ENCODE results near the gene CD63.

CD63 gene

DNA sequence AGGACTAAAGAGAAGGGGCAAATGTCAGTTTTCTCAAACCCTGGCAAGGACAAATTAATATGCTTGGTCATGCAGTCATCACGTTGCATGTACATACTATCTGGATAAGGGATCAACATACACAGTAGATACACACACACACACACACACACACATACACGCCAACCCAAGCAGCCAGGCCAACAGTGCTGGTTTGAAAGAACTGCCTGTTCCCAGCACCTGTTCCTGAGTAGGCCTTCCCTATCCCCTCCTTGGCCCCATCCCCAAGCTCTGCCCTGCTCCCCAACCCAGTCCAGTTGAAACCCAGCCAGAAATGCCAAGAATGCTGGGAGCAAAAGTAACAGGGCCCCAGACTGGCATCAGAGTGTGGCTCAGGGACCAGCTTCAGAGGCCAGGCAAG is 25.5 kb downstream of the CD63 start:
- no peak for DNase-seq (ENCODE audit: low read depth)
- TF ChIP-seq, protein P1, sequence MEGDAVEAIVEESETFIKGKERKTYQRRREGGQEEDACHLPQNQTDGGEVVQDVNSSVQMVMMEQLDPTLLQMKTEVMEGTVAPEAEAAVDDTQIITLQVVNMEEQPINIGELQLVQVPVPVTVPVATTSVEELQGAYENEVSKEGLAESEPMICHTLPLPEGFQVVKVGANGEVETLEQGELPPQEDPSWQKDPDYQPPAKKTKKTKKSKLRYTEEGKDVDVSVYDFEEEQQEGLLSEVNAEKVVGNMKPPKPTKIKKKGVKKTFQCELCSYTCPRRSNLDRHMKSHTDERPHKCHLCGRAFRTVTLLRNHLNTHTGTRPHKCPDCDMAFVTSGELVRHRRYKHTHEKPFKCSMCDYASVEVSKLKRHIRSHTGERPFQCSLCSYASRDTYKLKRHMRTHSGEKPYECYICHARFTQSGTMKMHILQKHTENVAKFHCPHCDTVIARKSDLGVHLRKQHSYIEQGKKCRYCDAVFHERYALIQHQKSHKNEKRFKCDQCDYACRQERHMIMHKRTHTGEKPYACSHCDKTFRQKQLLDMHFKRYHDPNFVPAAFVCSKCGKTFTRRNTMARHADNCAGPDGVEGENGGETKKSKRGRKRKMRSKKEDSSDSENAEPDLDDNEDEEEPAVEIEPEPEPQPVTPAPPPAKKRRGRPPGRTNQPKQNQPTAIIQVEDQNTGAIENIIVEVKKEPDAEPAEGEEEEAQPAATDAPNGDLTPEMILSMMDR (IDR thresholded peaks at IDR 0.05; ENCODE audit: low read depth, low read length): no peak
- TF ChIP-seq MYC (IDR thresholded peaks at IDR 0.05; ENCODE audit: low read depth, low read length) (no peak), POLR2A (IDR thresholded peaks at IDR 0.05; ENCODE audit: extremely low read depth, insufficient read length) (no peak)
- TF ChIP-seq, protein P2, sequence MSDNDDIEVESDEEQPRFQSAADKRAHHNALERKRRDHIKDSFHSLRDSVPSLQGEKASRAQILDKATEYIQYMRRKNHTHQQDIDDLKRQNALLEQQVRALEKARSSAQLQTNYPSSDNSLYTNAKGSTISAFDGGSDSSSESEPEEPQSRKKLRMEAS (IDR thresholded peaks at IDR 0.05; ENCODE audit: low read depth, low read length): no peak
- no peak overlapping the region for H3K4me3 ChIP-seq (ENCODE audit: low read depth, low read length)

DNA sequence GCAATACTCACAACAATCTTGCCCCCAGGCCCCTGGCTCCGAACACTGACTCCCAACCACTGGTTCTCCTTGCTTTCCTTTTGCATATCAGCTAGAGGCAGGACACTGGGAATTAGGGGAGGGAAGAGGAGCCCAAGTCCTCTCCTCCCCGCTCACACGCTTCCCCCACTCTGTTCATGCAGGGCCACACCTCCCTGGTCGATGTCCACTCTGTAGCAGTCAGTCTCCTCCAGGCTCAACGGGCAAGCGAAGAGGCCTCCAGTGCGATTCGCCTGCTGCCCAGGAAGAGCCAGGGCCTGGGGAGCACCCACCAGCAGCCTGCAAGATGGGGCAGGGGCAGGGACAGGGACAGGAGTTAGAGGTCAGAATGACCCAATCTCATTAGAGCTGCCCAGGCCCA is 25.9 kb downstream of the CD63 start:
- TF ChIP-seq, protein P1 (IDR thresholded peaks at IDR 0.05; ENCODE audit: low read depth, low read length): no peak
- TF ChIP-seq, protein P2 (IDR thresholded peaks at IDR 0.05; ENCODE audit: low read depth, low read length): no peak
- TF ChIP-seq MYC (IDR thresholded peaks at IDR 0.05; ENCODE audit: low read depth, low read length) (no peak), POLR2A (IDR thresholded peaks at IDR 0.05; ENCODE audit: extremely low read depth, insufficient read length) (no peak)
- H3K4me3 ChIP-seq (ENCODE audit: low read depth, low read length): no peak overlapping the region
- no peak for DNase-seq (ENCODE audit: low read depth)

DNA sequence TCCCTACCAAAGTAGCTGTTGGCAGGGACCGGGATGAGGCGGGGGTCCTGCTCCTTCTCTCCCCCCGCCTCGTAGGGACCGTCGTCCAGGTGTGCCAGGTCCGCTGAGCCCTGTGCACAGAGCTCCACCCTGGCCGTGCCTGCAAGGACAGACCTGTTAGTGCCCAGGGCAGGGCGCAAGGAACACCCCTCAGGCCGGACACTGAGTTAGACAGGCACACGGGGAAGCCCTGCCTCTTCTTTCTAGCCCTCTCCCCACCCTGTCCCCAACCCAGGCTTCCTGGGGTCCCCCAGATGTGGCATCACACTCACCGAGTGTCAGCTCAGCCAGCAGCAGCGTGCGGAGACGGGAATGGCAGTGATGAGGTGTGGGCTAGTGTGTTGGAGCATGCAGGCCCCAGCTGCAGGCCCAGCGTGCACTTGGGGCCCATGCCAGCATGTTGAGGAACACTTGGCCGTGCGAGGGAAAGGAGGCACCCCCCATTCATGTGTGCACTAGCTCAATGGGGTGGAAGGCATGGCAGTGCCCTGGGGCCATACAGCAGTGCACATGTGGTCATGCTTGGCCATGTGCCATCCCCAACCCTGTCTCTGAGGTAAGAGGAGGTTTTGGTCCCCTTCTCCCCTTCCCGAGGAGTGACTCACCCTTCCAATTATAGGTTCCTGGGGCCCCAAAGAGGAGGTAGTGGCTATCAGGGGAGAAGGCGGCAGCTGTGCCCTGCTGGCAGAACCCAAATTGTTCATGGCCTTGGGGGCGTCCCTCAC is 28.4 kb downstream of the CD63 start:
- TF ChIP-seq, protein P2 (IDR thresholded peaks at IDR 0.05; ENCODE audit: low read depth, low read length): peak; percentile 53; the same call in 1 of the 2 replicates
- TF ChIP-seq, protein P1 (IDR thresholded peaks at IDR 0.05; ENCODE audit: low read depth, low read length): no peak
- peak; percentile 76 for DNase-seq (ENCODE audit: low read depth)
- H3K4me3 ChIP-seq (ENCODE audit: low read depth, low read length): no peak overlapping the region

DNA sequence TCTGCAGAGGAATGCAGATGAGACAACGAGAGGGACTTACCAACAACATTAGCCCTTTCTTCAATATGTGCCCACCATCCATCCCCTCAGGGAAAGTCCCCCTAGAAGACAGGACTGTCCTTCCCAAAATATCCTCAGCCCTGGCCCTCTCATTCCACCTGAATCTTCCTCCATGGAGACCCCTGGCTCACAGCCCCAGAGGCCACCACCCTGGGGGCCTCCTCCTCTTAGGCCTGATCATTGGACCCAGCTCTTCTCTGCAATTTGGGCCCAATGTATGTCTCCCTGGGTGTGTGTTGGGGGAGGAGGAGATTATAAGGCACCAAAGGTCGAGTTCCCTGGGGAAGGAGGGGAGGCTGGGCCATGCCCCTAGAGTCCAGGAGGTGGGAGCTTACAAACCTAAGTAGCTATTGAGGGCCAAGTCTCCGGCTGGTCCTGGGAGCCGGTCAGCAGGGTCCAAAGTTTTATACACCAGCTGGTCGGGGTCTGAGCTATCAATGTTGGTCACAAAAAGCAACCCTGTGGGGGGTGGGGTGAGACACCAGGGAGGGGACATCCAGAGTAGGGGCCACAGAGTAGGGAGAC is 29.2 kb downstream of the CD63 start:
- TF ChIP-seq, protein P1 (IDR thresholded peaks at IDR 0.05; ENCODE audit: low read depth, low read length): no peak
- no peak for TF ChIP-seq POLR2A (IDR thresholded peaks at IDR 0.05; ENCODE audit: extremely low read depth, insufficient read length)
- TF ChIP-seq, protein P2 (IDR thresholded peaks at IDR 0.05; ENCODE audit: low read depth, low read length): no peak
- no peak for TF ChIP-seq MYC (IDR thresholded peaks at IDR 0.05; ENCODE audit: low read depth, low read length)
- DNase-seq (ENCODE audit: low read depth): no peak
- no peak overlapping the region for H3K4me3 ChIP-seq (ENCODE audit: low read depth, low read length)

DNA sequence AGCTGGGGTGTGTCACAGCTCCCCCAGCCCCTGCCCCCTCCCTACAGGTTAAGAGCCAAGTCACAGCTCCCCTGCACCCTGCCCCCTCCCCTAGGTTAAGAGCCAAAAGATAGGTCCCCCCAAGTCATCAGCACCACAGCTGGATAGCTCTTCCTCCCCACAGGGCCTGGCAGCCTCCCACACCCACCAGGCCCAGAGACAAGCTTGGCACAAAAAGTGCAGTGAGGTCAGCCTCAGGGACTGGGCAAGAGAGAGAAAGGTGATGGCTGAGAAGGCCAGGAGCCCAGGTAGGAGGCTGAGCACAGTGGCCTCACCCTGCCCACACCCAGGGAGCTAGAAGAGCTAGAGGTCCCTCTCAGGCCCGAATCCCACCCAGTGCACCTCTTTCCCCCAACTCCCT is 29.8 kb downstream of the CD63 start:
- H3K4me3 ChIP-seq (ENCODE audit: low read depth, low read length): no peak overlapping the region
- DNase-seq (ENCODE audit: low read depth): no peak
- TF ChIP-seq, protein P2 (IDR thresholded peaks at IDR 0.05; ENCODE audit: low read depth, low read length): no peak
- TF ChIP-seq MYC (IDR thresholded peaks at IDR 0.05; ENCODE audit: low read depth, low read length): no peak
- TF ChIP-seq, protein P1 (IDR thresholded peaks at IDR 0.05; ENCODE audit: low read depth, low read length): no peak
- no peak for TF ChIP-seq POLR2A (IDR thresholded peaks at IDR 0.05; ENCODE audit: extremely low read depth, insufficient read length)

Measured in NB4 (cell line).